HEK293 (cell line): ENCODE data around the gene CENPA.

Experiments
- CTCF ChIP-seq: fragments of 450-650 bp; formaldehyde crosslinking; IDR thresholded peaks from 2 replicates; pipeline ENCODE4 v1.5.1; 2016; ENCODE audit warnings: missing biosample characterization, missing genetic modification characterization
- GLI2 ChIP-seq: fragments of 450-650 bp; formaldehyde crosslinking; IDR thresholded peaks from 2 replicates; pipeline ENCODE4; 2017; ENCODE audit warnings: missing biosample characterization, missing genetic modification characterization, low read depth, borderline replicate concordance
- KLF1 ChIP-seq: fragments of 450-650 bp; formaldehyde crosslinking; IDR thresholded peaks from 2 replicates; pipeline ENCODE4 v1.5.1; 2016; ENCODE audit warnings: missing biosample characterization, missing genetic modification characterization
- ZBTB20 ChIP-seq: fragments of 450-650 bp; formaldehyde crosslinking; IDR thresholded peaks from 2 replicates; pipeline ENCODE4 v1.5.1; 2016; ENCODE audit warnings: missing biosample characterization, missing genetic modification characterization
- ZFP37 ChIP-seq: fragments of 450-650 bp; formaldehyde crosslinking; IDR thresholded peaks from 2 replicates; pipeline ENCODE4 v1.5.1; 2016; ENCODE audit warnings: missing biosample characterization, missing genetic modification characterization
- ZNF140 ChIP-seq: fragments of 450-650 bp; formaldehyde crosslinking; IDR thresholded peaks from 2 replicates; pipeline ENCODE4 v1.5.1; 2016; ENCODE audit warnings: missing biosample characterization, missing genetic modification characterization
- ZNF510 ChIP-seq: fragments of 450-650 bp; formaldehyde crosslinking; IDR thresholded peaks from 2 replicates; pipeline ENCODE4 v1.5.1; 2018; ENCODE audit warnings: mild to moderate bottlenecking, missing genetic modification characterization, missing biosample characterization; ENCODE audit not compliant: insufficient replicate concordance
- ZNF548 ChIP-seq: fragments of 450-650 bp; formaldehyde crosslinking; IDR thresholded peaks from 2 replicates; pipeline ENCODE4 v1.5.1; 2016; ENCODE audit warnings: missing biosample characterization, missing genetic modification characterization
- TF ChIP-seq, protein P1 (sequence below): IDR thresholded peaks from 2 replicates; pipeline ENCODE4 v1.6.1; 2011; ENCODE audit warnings: mild to moderate bottlenecking, low read depth, low read length, borderline replicate concordance

DNA sequence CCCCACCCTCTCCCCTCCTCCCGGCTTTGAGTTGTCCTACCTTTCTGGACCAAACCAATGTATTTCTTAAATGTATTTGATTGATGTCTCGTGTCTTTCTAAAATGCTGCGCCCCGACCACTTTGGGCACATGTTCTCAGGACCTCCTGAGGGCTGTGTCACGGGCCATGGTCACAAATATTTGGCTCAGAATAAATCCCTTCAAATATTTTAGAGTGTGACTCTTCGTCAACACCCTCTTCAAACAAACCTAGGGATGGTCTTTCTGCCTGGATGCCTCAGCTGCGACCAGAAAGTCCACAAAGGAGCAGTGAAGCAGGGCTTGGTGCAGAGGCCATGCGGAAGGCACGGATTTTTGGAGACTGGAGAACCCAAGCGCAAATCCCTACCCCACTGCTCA, 22.8 kb upstream of the CENPA start:
- TF ChIP-seq CTCF (tag by site-specific recombination) (no peak), ZNF140 (tag by site-specific recombination) (no peak), ZNF510 (tag by site-specific recombination) (no peak), GLI2 (tag by site-specific recombination) (no peak), ZNF548 (tag by site-specific recombination) (no peak), ZBTB20 (tag by site-specific recombination) (no peak), ZFP37 (tag by site-specific recombination) (no peak), KLF1 (tag by site-specific recombination) (no peak)
- TF ChIP-seq, protein P1, sequence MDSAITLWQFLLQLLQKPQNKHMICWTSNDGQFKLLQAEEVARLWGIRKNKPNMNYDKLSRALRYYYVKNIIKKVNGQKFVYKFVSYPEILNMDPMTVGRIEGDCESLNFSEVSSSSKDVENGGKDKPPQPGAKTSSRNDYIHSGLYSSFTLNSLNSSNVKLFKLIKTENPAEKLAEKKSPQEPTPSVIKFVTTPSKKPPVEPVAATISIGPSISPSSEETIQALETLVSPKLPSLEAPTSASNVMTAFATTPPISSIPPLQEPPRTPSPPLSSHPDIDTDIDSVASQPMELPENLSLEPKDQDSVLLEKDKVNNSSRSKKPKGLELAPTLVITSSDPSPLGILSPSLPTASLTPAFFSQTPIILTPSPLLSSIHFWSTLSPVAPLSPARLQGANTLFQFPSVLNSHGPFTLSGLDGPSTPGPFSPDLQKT, result no peak
